Hematopoietic multipotent progenitor cell treated with erythropoietin and hydrocortisone succinate and interleukin-3 and kit ligand, for 4 days (in vitro differentiated cells): Measurements from ENCODE around the gene KIF9.
A peak's percentile ranks its signal among the peaks of the same experiment; 100 is the strongest.
"Not testable (repeated sequence)": the region's sequence is repeated elsewhere in the genome, so short reads cannot be mapped to it uniquely, and the experiment has no call there.

ENCODE experiments used
- DNase-seq: peaks from one replicate; pipeline ENCODE4 v3.0.0-alpha.2; 2015

Gene KIF9

DNA sequence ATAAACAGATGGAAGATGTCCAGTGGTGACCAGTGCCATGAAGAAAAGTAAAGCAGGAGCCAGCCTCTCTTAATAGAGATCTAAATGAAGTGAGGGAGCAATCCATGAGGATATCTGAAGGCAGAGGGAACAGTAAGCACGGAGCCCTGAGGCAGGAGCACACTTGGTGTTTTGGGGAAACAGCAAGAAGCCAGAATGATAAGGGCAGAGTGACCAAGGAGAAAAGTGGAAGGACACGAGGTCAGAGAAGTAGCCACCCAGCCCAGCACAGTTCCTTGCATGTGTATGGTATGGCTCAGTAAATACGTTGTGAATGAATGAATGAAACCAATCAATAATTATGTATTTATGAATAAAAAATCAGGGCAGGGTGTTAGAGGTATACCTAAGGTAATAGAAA lies 11.8 kb upstream of the KIF9 start:
- no peak for DNase-seq

DNA sequence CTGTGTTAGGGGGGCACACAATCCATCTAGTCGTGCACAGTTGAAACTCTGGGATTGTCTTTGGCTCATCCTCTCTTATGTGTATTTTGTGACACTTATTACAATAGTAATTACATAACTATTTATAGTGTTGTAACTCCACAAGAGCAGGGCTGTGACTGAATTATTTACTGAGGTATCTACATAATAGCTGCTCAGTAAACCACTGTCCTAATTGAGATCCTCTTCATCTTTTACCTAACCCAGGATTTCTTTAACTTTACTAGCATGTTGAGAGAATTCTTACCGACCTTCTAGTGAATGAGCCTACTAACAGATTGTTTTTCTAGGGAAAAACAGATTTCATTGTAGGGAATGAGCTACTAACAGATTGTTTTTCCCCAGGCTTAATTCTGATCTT lies 11.2 kb upstream of the KIF9 start:
- DNase-seq = no peak

DNA sequence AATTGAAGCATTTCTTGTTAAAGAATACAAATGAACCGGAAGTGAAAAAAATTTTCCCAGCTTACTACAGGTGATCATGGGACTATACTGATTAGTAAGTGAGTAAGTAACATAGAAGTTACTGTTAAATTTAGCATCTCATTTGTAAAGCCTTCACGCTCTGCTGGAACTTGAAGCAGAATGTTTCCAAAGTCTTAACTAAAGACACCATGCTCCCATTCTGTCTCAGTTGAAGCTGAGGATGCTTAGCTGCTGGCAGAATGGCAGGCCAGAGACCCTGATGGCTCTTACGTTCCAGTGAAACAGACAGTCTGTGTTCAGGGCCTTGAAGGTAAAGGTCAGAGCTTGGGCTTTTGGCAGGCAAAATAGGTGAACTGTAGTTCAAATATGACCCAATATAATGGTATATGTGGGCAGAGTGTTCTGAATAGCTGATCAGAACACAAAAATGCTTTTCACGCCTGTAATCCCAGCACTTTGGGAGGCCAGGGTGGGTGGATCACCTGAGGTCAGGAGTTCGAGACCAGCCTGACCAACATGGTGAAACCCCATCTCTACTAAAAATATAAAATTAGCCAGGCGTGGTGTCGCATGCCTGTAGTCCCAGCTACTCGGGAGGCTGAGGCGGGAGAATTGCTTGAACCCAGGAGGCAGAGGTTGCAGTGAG lies 9.3 kb upstream of the KIF9 start:
- DNase-seq = not testable (repeated sequence)

DNA sequence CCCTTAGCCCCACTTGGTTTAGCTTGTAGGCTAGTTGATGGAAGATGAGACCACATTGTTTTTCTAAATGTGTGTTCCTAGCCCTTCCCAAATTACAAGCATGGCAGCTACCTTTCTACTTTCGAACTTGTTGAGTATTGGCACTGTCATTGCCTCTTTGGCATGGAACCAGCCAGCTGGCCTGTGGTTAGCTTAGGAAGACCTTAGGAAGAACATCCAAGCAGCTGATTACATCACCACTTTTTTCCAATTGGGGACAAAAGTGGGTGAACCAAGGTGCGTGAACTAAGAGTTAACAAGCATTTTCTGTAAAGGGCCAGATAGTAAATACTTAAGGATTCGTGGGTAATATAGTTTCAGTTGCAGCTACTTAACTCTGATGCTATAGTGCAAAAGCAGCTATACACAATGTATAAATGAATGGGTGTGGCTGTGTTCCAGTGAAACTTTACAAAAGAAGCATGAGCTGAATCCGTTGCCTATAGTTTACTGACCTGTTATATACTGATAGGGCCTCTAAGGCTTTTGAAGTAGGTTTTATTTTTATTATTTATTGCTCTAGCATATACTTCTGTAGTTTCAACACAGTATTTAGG lies 8.7 kb upstream of the KIF9 start:
- DNase-seq = no peak

DNA sequence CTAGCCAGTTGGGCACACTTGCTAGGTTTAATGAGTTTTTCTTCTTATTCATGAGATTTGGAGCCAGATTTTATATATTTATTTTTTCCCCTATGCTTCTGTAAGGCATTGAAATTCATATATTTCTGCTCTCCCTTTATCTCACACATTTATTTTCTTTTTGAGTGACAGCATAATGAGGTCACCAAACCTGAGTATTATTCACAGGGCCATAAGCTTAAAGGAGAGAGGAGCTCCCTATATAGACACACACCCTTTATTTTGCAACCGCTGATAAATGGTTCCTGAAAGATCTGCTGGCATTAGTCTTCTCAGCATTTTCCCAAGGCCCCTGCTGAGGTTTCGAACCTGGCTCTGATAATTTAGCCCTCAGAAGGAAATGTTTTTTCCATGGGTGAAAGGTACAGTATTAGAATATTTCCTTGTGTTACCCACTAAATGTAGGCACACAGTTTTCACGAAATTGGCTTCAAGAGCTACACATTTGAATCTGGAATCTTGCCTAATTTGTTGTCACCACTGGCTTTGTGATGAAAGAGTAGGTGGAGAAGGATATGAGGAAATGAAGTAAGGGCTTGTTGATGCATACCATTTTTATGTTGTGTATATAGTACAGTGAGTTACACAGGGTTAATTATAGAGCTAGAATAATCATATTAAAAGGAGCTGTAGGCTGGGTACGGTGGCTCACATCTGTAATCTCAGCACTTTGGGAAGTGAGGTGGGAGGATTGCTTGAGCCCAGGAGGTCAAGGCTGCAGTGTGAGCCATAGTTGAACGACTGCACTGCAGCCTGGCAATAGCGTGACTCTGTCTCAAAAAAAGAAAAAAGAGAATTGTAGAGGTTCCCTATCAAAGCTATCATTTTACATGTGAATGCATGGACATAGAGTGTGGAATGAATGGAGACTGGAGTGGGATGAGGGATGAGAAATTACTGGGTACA lies 6.6 kb upstream of the KIF9 start:
- peak; percentile 39 for DNase-seq

DNA sequence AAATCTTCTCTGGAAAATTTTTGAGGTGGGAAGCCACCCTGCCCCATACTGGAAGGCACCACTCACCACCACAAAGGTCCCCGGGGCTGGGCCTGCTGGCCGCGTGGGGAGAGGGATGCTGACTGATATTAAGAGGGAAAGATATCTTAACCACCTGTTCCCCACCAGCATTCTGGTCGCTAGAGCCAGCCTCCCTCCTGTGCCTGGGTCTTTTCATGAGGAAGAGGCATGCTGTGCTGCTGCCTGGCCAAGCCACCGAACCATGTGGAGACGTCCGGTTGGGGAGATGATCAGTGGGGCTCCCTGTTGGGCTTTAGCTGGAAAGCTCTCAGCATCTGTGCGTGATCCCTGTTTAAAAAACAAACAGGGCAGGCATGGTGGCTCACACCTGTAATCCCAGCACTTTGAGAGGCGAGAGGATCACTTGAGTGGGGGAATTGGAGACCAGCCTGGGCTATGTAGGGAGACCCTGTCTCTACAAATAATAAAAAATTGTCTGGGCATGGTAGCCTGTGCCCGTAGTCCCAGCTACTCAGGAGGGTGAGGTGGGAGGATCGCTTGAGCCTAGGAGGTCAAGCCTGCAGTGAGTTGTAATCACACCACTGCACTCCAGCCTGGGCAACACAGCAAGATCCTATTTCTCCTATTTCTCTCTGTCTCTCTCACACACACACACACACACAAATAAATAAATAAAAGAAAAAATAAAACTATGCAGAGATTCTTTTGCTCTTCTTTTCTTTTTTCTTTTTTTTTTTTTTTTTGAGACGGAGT lies 1.2 kb upstream of the KIF9 start:
- DNase-seq = peak; percentile 49

DNA sequence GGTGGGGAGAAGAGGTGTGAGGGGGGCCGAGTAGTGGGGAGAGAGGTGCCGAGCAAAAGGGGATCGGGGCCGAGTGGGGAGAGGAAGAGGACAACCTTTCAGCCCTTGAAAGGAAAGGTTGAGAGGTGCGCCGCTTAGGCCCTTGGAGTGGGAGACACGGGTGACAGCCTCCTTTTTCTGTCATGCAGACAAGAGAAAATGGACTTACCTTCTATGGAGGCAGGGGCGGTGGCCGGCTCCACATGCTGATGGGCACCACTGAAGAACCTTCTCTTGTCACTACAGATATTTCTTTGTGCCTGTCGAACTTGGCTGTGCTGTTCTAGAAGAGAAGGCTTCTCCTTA lies 566 bp upstream of the KIF9 start:
- peak; percentile 49 for DNase-seq

DNA sequence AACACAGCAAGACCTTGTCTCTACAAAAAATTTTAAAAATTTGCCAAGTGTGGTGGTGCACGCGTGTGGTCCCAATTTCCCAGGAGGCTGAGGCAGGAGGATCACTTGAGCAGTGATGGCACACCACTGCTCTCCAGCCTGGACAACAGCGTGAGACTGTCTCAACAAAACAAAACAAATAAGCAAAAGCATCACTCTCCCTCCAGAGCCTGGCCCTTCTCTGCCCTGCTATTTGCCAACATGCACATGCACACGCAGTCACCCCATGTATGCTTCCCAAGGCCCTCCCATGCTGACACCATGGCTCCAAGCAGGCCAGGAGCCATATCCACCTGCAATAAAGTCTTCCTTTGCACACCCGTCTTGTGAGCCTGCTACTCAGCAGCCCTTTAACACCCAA lies 2.1 kb downstream of the KIF9 start:
- no peak for DNase-seq

DNA sequence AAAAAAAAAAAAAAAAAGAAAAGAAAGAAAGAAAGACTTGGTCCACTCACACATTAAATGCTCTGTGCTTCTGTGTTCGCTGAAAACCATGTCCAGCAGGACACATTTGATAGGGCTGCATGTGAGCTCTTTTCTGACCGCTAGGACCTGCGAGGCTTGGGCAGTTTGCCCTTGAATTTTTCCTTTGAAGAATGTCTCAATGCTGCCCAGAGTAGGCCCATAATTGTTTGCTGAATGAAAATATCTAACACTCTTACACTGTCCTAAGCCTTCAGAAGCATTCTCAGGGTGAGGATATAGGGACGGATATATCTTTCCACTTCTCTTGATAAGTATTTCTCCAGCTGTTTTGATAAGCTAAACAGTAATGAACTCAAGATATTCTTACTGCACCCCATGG lies 6.0 kb downstream of the KIF9 start:
- no peak for DNase-seq

DNA sequence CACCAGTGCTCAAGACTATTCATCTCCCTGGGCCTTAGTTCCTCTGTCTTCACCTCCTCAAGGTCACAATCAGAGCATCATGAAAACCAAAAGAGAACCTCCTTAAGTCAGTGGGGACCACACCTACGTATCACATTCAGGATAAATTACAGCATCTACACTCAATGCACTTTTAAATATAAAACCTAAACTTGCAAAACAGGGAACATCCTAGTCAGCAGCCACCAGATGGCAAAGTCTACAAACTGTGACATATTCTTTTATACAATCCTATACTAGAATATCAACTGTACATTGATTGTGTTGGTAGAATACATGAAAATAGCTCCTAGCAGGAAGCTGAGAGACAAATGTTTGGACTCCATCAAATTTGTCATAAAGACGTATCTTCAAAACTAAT lies 7.9 kb downstream of the KIF9 start:
- DNase-seq = no peak

DNA sequence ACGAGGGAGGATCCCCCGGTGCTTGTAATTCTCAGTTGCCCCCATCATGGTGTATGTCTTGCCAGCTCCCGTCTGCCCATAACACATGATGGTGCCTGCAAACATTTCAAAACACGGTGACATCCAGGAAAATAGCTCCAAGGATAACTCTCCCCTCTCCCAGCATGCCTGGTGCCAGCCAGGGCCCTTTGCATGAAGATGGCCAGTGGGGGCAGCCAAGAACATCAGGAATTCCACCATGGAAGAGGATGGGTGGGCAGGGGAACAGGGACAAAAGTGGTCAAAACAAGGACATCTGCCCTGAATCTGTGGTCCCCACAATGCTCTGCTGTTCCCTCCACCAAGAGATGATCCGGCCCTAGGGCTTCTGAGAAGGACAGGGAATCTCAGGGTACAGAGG lies 9.0 kb downstream of the KIF9 start:
- DNase-seq = no peak

DNA sequence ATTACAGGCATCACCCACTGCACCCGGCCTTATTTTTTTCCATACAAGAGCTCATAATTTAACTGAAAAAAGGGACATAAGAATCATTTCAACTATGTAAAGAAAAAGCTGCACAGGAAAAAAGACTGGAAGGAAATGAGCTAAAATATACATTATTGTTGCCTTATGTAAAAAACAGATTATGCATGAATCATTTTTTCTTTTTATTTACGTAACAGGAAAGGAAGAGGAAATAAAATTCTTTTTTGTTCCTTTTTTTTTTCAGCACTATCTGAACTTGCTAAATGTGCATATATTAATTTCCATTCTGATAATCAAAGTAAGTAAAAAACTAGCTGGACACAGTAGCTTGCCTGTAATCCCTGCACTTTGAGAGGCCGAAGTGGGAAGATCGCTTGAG lies 12.1 kb downstream of the KIF9 start:
- DNase-seq = no peak

DNA sequence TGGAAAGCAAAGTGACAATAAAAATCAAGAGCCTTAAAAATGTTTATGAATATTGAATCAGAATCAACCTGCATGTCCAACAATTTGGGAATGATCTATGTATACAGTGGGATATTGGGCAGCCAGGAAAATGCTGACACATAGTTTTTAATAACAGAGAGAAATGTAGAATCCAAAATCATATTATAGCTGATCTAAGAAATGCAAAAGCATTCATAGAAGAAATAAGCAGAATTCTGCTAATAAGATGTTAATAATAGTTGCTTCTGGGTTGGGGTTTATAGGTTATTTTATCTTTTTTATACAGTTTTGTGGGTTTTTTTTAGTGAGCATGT lies 15.1 kb downstream of the KIF9 start:
- no peak for DNase-seq

DNA sequence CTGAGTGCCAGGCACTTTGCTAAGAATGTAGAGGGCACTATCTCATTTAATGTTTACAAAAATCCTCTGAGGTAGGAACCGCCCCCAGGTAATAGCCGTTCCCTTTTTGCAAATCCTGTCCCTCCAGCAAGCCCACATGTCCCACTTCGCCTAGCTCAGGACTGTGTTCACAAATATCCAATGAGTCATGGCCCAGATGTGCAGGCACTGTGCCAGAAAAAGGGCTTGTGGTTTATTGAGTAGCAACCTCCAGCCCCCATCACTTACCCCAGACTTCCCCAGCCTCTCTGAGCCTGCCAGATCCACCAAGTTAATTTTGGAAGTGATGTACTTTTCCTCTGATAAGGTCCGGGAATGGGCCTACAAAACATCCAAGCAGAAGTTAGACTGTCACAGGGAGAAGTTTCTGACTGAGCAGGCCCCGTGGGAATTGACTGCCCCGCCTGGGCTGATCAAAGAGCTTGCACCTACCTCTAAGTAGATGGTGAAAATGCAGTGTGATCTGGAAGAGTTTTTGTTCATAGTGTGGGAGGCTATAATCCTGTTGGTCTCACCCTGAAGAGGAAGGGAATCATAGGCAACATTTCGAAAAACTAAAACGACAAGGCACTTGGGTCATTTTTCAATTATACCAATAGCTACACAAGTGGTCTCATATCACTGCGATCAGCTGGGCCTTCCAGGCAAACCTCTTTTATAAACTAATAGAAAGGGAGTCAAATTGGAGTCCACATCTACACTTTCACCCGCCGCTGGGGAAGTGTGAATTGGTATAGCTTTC lies 15.7 kb downstream of the KIF9 start:
- peak; percentile 96 for DNase-seq

DNA sequence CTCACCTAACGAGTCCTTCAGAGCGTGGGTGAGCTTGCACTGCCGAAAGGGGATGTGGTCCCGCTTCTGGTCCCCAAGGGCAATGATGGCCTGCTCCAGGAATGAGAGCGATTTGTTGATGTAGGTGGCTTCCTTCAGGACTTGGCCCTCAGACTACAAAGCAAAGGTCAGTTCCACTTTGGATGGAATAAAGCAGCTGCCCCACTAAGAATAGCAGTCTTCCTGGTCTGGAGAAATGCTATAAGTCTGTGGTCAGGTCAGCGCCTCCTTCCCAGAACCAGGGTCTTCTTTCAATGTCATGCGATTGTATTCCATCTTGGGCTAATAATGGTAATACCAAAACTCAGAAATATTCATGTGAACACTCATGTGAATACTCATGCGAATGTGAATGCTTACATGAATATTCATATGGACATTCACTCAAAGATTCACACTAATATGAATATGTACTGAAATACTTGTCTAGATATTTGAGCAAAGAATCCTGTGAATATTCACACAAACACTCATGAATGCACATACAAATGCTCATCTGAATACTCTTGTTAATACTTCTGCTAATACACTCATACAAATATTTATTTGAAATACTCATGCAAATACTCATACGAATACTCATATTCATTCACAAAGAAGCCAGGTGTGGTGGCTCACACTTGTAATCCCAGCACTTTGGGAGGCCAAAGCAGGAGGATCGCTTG lies 16.7 kb downstream of the KIF9 start:
- no peak for DNase-seq

DNA sequence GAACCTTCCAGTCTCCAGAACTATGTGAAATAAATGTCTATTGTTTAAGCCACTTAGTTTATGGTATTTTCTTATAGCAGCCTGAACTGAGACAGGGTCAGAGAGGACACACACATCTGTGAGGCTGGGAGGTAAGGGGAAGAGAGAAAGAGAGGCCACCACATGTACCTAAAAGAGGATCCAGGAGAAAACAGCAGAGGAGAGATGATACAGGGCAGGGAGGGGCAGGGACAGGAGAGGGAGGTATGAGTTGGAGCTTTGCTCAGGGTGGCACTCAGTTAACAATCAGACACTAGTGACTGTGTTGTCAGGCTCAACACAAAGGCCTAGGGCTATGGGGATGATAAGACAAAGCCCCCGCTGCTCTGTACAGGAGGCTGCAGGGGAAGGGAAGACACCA lies 17.6 kb downstream of the KIF9 start:
- DNase-seq = no peak

DNA sequence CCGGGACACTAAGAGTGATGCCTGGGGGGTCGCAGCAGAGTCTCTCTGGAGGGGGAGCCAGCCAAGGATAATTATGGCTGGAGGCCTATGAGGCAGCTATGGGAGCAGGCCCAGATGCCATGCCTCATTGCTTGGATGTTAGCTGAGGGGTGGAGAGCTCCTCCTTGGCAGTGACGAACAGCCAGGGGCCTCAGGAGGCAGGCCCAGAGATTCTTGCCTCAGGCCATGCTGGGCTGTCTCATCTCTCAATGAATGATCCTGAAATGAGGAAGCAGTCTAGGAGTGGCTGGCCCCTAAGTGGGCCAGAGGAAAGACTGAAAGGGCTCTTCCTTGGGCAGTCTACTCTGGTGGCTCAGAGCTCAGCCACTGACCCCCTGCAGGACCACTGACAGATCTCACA lies 21.3 kb downstream of the KIF9 start:
- DNase-seq = no peak

DNA sequence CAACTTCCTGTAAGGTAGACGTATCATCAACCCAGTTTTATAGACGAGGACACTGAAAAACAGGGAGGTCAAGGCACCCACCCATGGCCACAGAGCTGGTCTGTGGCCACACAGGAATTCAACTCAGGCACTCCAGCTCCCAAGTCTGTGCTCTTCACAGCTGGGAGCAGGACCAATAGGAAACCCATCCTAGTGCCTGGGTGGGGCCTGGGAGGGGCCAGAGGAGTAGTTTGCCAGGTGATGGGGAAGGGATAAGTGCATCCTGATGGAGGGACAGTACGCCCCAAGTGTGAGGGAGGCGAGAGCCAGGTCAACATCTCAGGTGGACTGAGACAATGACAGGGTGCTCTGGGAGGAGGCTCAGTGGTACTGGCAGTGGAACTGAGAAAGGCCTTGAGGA lies 22.0 kb downstream of the KIF9 start:
- no peak for DNase-seq

DNA sequence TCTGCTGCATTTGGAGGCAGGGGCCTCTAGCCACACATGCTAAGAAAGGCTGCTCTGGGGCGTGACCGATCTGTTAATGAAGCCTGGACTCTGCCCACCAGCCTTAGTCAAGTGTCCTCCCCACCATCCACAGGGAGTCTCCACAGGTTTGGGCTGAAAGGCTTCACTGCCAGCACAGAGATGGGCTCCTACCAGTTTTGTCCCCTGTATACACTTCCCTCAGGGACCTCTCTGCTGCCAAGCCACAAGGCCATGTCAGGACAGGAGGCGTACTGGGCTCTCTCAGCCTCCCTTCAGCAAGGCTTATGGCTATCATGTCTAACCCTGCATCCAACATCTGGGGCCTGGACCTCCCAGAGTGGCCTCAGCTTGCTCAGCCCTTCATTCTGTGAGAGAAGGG lies 23.5 kb downstream of the KIF9 start:
- no peak for DNase-seq

DNA sequence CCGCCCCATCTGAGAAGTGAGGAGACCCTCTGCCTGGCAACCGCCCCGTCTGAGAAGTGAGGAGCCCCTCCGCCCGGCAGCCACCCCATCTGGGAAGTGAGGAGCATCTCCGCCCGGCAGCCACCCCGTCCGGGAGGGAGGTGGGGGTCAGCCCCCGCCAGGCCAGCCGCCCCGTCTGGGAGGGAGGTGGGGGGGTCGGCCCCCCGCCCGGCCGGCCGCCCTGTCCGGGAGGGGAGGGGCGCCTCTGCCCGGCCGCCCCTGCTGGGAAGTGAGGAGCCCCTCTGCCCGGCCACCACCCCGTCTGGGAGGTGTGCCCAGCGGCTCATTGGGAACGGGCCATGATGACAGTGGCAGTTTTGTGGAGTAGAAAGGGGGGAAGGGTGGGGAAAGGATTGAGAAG lies 26.3 kb downstream of the KIF9 start:
- DNase-seq = not testable (repeated sequence)

DNA sequence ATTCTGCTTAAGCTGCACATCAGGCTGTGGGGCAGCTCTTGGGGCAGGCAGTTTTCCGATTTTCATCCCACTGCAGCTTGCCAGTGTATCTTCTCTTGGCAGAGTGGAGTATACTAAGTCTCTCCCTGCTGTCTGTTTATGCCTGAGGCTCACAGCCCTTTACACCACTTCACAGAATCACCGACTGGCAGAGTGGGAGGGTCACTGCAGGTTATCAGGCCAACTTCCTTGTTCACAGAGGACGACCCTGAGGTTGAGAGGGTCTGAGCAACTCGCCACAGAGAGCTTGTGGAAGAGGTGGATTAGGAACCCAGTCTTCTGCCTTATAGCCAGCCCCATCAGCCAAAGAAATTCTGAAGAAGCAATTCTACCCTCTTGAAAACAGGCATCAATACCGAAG lies 30.9 kb downstream of the KIF9 start:
- peak; percentile 43 for DNase-seq

DNA sequence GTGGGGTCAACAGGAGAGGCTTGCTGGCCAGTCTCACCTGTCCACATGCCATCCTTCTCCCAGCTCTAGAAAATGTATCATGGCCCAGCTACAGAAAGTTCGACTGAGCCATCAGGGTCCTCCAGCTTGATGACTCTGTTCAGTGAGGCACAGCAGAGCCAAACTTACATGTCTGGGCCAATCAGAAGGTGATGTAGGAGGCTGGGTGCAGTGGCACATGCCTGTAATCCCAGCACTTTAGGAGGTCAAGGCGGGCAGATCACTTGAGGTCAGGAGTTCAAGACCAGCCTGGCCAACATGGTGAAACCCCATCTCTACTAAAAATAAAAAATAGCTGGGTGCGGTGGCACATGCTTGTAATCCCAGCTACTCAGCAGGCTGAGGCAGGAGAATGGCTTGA lies 31.5 kb downstream of the KIF9 start:
- DNase-seq = not testable (repeated sequence)
